Neural cell (in vitro differentiated cells): ENCODE results near the gene NALCN. TPM values are rescaled to one million over a fixed set of nuclear protein-coding genes. Genes with fewer than 3 reads are reported as not detected.

Experiments
- H2AFZ ChIP-seq: fragments of 200-600, 300-800 bp; sonication (generic), shearing (Covaris generic); 2 replicates; pipeline ENCODE4 v1.6.0; 2014; ENCODE audit warnings: low read depth, mild to moderate bottlenecking, antibody characterized with exemption, low read length, moderate library complexity
- H3F3A ChIP-seq: fragments of 200-600 bp; shearing (Covaris generic); 2 replicates; pipeline ENCODE4 v1.6.1; 2016; ENCODE audit warnings: mild to moderate bottlenecking, moderate library complexity, mixed read lengths, antibody characterized with exemption, low read length; ENCODE audit not compliant: insufficient read depth, poor library complexity, severe bottlenecking
- H3K27ac ChIP-seq: fragments of 200-600, 300-800 bp; sonication (generic), shearing (Covaris generic); 2 replicates; pipeline ENCODE4 v1.5.1; 2014; ENCODE audit warnings: mild to moderate bottlenecking, low read length, moderate library complexity
- H3K27me3 ChIP-seq: fragments of 300-800, 200-600 bp; sonication (generic), shearing (Covaris generic); 2 replicates; pipeline ENCODE4 v1.6.0; 2014; ENCODE audit warnings: mild to moderate bottlenecking, low read depth, low read length, moderate library complexity; ENCODE audit not compliant: insufficient read depth
- H3K36me3 ChIP-seq: fragments of 300-800, 200-600 bp; sonication (generic), shearing (Covaris generic); 2 replicates; pipeline ENCODE4 v1.5.1; 2014; ENCODE audit warnings: mild to moderate bottlenecking, antibody characterized with exemption, low read length, moderate library complexity; ENCODE audit not compliant: insufficient read depth
- H3K4me2 ChIP-seq: fragments of 300-800, 200-600 bp; sonication (generic), shearing (Covaris generic); 2 replicates; pipeline ENCODE4 v1.6.0; 2014; ENCODE audit warnings: mild to moderate bottlenecking, low read length
- H3K4me3 ChIP-seq: fragments of 300-800, 200-600 bp; sonication (generic), shearing (Covaris generic); 2 replicates; pipeline ENCODE4 v1.5.1; 2014; ENCODE audit warnings: mild to moderate bottlenecking, low read length, moderate library complexity
- H3K79me2 ChIP-seq: fragments of 200-600 bp; shearing (Covaris generic); replicated peaks from 2 replicates; pipeline ENCODE4 v1.6.0; 2014; ENCODE audit warnings: mild to moderate bottlenecking, low read length, moderate library complexity; ENCODE audit not compliant: insufficient read depth
- H3K9ac ChIP-seq: fragments of 300-800, 200-600 bp; sonication (generic), shearing (Covaris generic); 2 replicates; pipeline ENCODE4 v1.6.1; 2016; ENCODE audit warnings: mild to moderate bottlenecking, low read length, mixed read lengths
- H3K9me2 ChIP-seq: fragments of 200-600 bp; shearing (Covaris generic); 2 replicates; pipeline ENCODE4 v1.6.1; 2016; ENCODE audit warnings: mild to moderate bottlenecking, low read length, mixed read lengths; ENCODE audit not compliant: insufficient read depth
- H3K9me3 ChIP-seq: fragments of 200-600, 300-800 bp; sonication (generic), shearing (Covaris generic); 2 replicates; pipeline ENCODE4 v1.6.1; 2016; ENCODE audit warnings: mild to moderate bottlenecking, mixed run types, low read length, moderate library complexity, mixed read lengths
- H4K20me1 ChIP-seq: fragments of 200-600 bp; shearing (Covaris generic); 2 replicates; pipeline ENCODE4 v1.6.1; 2016; ENCODE audit warnings: mild to moderate bottlenecking, mixed run types; ENCODE audit not compliant: insufficient read depth
- CTCF ChIP-seq: fragments of 450-650 bp; IDR thresholded peaks from 2 replicates; pipeline ENCODE4 v1.5.1; 2014; ENCODE audit warnings: antibody characterized with exemption, mild to moderate bottlenecking, moderate library complexity; ENCODE audit not compliant: poor library complexity, severe bottlenecking
- EZH2 ChIP-seq: fragments of 200-600, 300-800 bp; shearing (Covaris generic), sonication (generic); IDR thresholded peaks from 2 replicates; pipeline ENCODE4 v1.6.1; 2014; ENCODE audit warnings: antibody characterized with exemption, low read length, borderline replicate concordance, mild to moderate bottlenecking; ENCODE audit not compliant: insufficient read depth, poor library complexity, severe bottlenecking
- RAD21 ChIP-seq: fragments of 450-650 bp; conservative IDR thresholded peaks from 2 replicates; pipeline ENCODE4 v1.6.1; 2014; ENCODE audit warnings: antibody characterized with exemption, mild to moderate bottlenecking, moderate library complexity
- REST ChIP-seq: IDR thresholded peaks from 2 replicates; pipeline ENCODE4 v1.6.1; 2012; ENCODE audit warnings: borderline replicate concordance
- SMC3 ChIP-seq: fragments of 450-650 bp; conservative IDR thresholded peaks from 2 replicates; pipeline ENCODE4 v1.6.1; 2014; ENCODE audit warnings: antibody characterized with exemption, mild to moderate bottlenecking, moderate library complexity; ENCODE audit not compliant: poor library complexity
- polyA plus RNA-seq: library from polyadenylated mRNA; depleted of rRNA; stranded (reverse); fragments of >200 nt; gene quantifications from 2 replicates; pipeline ENCODE4 v1.2.3, GENCODE V29; 2014

The NALCN gene
- polyA plus RNA-seq, 1 donor from 2014 or later = 24.1 TPM

GRCh38 chr13:101016475-101016874 lies 399.8 kb downstream of the NALCN start:
- Histone ChIP-seq H3K9me2 (no peaks in the 10 kb centered on the region), H3K9me3 (no peaks in the 10 kb centered on the region), H3F3A (no peaks in the 10 kb centered on the region), H3K4me3 (no peak overlapping the region), H3K36me3 (no peaks in the 10 kb centered on the region), H2AFZ (no peak overlapping the region), H3K79me2 (no peaks in the 10 kb centered on the region), H3K9ac (no peak overlapping the region), H3K4me2 (no peak overlapping the region), H3K27ac (no peak overlapping the region), H4K20me1 (no peaks in the 10 kb centered on the region), H3K27me3 (no peaks in the 10 kb centered on the region)
- TF ChIP-seq REST = no peak

- Histone ChIP-seq H3K79me2 (no peaks in the 10 kb centered on the region), H3K27ac (no peak overlapping the region), H3K9ac (no peak overlapping the region), H4K20me1 (no peaks in the 10 kb centered on the region), H3K27me3 (no peaks in the 10 kb centered on the region), H3K9me3 (no peaks in the 10 kb centered on the region), H3K4me2 (no peak overlapping the region), H3F3A (no peaks in the 10 kb centered on the region), H2AFZ (no peak overlapping the region), H3K9me2 (no peaks in the 10 kb centered on the region), H3K36me3 (no peaks in the 10 kb centered on the region), H3K4me3 (no peak overlapping the region)
- TF ChIP-seq RAD21 (no peak), REST (no peak)
Observed at GRCh38 chr13:101013245-101013644, 403.1 kb downstream of the NALCN start.

- Histone ChIP-seq H3K4me2 (no peak overlapping the region), H3K36me3 (no peaks in the 10 kb centered on the region), H4K20me1 (no peaks in the 10 kb centered on the region), H3K9ac (no peak overlapping the region), H3K4me3 (no peak overlapping the region), H3K27me3 (no peaks in the 10 kb centered on the region), H3F3A (no peaks in the 10 kb centered on the region), H3K9me2 (no peaks in the 10 kb centered on the region), H3K79me2 (no peaks in the 10 kb centered on the region), H2AFZ (no peak overlapping the region), H3K9me3 (no peaks in the 10 kb centered on the region), H3K27ac (no peak overlapping the region)
- TF ChIP-seq CTCF (no peak), SMC3 (no peak), EZH2 (no peak), RAD21 (no peak), REST (no peak)
Observed at GRCh38 chr13:101010100-101010499, 406.2 kb downstream of the NALCN start.
